ENCODE data around the gene GPC1.

GPC1 gene

GRCh38 chr2:240503848-240504247 is 68.4 kb downstream of the GPC1 start:
- no peak for DNase-seq

- DNase-seq, result no peak
Measured at GRCh38 chr2:240505910-240506309, 70.4 kb downstream of the GPC1 start.

DNA sequence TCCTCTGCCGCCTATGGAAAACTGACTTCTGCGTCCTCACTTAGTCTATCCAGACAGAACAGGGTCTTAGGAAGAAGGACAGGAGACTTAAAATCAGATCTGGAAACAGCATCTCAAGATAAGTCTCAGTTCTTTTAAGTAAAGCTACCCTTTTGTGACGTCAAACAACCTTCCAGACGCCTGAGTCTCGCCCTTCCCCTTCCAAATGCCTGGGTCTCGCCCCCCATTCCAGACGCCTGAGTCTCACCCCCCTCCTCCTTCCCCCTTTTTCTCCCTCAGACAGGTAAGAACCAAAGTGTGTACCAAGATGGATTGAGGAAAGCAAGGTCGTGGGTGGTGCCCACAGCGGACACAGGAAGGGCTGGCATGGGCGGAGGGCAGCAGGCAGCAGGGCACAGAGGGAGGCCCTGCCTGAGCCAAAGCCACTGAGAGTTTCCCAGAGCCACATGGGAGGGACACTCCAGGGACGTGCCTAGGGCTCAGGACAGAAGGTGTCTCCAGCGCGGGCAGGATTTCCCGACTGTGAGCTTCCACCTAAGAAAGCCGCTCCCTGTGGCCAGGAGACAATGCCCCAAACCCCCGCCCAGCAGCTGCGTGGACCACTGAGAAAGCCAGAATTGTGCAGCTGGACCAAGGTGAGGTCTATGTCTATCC is 71.1 kb downstream of the GPC1 start:
- DNase-seq, result no peak

- no peak for DNase-seq
Measured at GRCh38 chr2:240507060-240507777, 71.8 kb downstream of the GPC1 start.

DNA sequence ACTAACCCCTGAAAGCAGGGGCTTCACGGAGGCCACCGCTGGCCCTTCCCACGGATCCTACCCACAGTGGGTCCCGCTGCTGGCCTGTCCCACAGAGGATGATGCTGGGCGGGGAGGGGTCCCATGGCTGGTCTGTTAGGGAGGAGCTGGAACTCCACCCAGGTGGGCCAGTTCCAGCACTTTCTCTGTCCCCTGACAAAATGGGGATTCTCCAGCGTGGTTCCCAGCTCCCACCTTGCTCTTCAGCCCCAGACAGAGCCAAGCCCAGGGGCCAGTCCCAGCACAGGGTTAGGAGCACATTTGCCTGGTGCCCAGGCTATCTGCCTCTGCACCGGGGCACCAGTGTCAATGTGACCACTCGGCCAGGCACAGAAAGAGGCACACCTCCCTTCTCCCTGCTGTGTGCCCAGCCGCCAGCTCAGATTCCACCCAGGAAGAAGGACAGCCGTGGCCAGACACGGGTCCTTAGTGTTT is 72.4 kb downstream of the GPC1 start:
- no peak for DNase-seq

- DNase-seq, result no peak
Measured at GRCh38 chr2:240508832-240509545, 73.5 kb downstream of the GPC1 start.

GRCh38 chr2:240509667-240510512 is 74.4 kb downstream of the GPC1 start:
- no peak for DNase-seq

GRCh38 chr2:240510513-240511210 is 75.2 kb downstream of the GPC1 start:
- no peak for DNase-seq

- DNase-seq, result no peak
Measured at GRCh38 chr2:240511351-240512108, 76.1 kb downstream of the GPC1 start.

DNA sequence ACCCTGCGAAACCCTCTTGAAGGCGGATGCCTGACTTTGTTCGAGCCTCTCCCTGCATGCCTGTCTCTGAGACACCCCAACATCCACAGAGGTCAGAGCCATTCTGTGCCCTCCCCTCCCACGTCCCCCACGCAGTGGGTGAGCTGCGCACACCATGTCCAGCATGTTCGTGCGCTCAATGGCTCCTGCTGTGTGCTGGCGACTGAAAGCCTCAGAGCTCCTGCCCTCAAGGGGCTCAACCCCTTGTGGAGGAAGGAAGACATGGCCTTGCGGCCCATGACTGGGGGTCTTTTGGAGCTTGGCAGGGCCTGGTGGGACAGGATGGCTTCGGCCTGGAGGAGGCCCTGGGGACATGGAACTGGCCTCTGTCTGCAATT is 76.6 kb downstream of the GPC1 start:
- DNase-seq, result no peak

DNA sequence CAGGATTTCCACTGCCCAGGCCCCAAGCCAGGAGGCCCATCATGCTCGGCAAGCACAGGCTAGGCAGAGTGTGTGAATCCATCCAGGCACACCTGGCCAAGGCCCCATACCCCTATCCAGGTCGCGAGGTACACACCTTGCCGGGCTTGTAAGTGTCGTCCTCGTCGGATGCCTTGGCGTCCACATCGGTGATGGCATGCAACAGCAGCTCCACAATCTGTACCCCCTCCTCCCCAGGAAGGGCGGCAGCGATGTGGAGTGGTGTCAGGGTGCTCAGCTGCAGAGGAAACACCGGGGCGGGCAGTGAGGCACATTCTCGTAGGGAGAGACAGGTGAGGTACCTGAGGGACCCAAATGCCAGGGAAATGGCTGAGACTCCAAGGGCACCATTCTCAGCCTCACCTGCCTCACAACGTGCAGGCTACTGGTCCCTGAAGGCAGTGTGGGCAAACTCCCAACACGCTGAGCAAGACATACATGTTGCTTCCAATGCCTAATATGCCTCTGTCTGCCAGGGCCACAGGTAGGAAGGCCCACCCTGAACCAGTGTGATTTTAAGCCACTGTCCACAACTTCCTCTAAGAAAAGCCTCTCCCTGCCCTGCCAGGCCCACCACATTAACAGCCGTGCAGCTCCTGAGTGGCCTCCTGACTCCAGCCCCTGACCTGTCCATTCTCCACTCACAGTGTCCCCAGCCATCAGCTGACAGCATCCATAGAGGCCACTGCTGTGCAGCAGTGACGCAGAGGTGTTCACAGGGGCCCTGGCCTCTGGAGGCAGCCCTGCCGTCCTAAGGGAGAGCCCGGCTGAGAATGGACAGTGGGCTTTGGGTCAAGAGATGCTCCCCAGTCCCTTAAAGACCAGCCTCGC is 77.4 kb downstream of the GPC1 start:
- DNase-seq, result no peak

DNA sequence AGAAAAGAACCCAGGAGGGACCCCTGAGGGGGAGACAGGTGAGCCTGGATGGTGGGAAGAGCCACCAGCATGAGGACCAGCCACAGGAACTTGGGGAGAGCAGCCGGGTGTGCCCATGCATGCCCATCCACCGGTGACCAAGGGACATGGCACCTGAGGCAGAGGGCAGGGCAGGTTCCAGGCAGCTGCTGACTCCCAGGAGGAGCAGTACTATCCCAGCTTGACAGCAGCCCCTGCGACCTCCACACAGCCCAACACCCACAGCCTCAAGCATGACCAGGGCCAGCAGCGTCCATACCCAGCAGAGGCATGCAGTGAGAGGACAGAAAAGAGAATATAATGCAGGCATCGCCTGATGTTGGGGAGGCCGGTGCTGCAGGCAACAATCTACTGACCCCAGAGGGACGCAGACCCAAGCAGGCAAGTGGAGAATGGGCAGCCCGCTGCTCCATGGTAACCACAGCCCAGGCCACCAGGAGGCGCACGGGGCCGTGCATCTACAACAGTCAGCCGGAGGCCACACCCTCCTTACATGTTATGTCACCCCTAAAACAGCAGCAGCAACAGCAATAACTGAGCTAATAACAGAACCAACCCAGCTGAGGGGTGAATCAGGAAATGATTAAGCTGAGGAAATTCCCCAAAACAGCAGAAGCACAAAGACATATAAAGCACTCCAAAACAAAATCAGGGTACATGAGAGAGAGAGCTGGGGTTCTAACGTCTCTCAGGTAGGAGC is 78.3 kb downstream of the GPC1 start:
- DNase-seq, result peak; percentile 71 to 83 (median 72)

GRCh38 chr2:240514631-240515030 is 79.2 kb downstream of the GPC1 start:
- DNase-seq, result no peak

GRCh38 chr2:240517342-240517741 is 81.9 kb downstream of the GPC1 start:
- DNase-seq, result no peak

Measured in activated CD4-positive, CD25-positive, alpha-beta regulatory T cell (primary cell).